AG09309 (cell line): ENCODE measurements around the gene CDK5RAP2.

Experiments
- DNase-seq: peaks from one replicate; pipeline ENCODE4 v3.0.0-alpha.2; 2010; ENCODE audit warnings: low read depth
- H3K4me3 ChIP-seq: 2 replicates; pipeline ENCODE4 v1.5.1; 2011; ENCODE audit warnings: mild to moderate bottlenecking, low read depth, low read length, moderate library complexity; ENCODE audit not compliant: control insufficient read depth
- CTCF ChIP-seq: IDR thresholded peaks from 2 replicates; pipeline ENCODE4 v1.5.1; 2011; ENCODE audit warnings: mild to moderate bottlenecking, low read depth, low read length, inconsistent platforms; ENCODE audit not compliant: insufficient read depth, control insufficient read depth; ENCODE audit errors: missing control alignments

The CDK5RAP2 gene

GRCh38 chr9:120424248-120424647, 155.7 kb downstream of the CDK5RAP2 start:
- DNase-seq, result no peak
- TF ChIP-seq CTCF, result no peak
- no peak overlapping the region for H3K4me3 ChIP-seq

GRCh38 chr9:120423812-120424211, 156.2 kb downstream of the CDK5RAP2 start:
- no peak overlapping the region for H3K4me3 ChIP-seq
- DNase-seq, result no peak
- TF ChIP-seq CTCF, result no peak

- H3K4me3 ChIP-seq, result no peak overlapping the region
- DNase-seq, result no peak
- no peak for TF ChIP-seq CTCF
These were observed 158.0 kb downstream of the CDK5RAP2 start for GRCh38 chr9:120421977-120422376.

GRCh38 chr9:120418315-120418714, 161.7 kb downstream of the CDK5RAP2 start:
- H3K4me3 ChIP-seq, result no peak overlapping the region
- no peak for TF ChIP-seq CTCF
- DNase-seq, result no peak

- H3K4me3 ChIP-seq, result no peak overlapping the region
- TF ChIP-seq CTCF, result no peak
- no peak for DNase-seq
These were observed 163.1 kb downstream of the CDK5RAP2 start for GRCh38 chr9:120416781-120417427.

GRCh38 chr9:120413121-120414048, 166.6 kb downstream of the CDK5RAP2 start:
- H3K4me3 ChIP-seq, result no peak overlapping the region
- DNase-seq, result no peak
- TF ChIP-seq CTCF, result no peak
